ENCODE measurements around the gene ANTXR1. TPM values are rescaled to one million over a fixed set of nuclear protein-coding genes. Genes with fewer than 3 reads are reported as not detected.

Gene ANTXR1
- total RNA-seq, 1 experiment from 2014 or later = 25.7 TPM

GRCh38 chr2:69133898-69134297 is 120.9 kb downstream of the ANTXR1 start:
- Histone ChIP-seq H3K36me3 (ENCODE audit: control insufficient read depth in 1 of 2, insufficient read depth in 2 of 2, low read length in 2 of 2) (no peaks in the 10 kb centered on the region), H3K4me2 (ENCODE audit: low read length) (no peak overlapping the region), H3K27ac (ENCODE audit: low read depth, low read length) (no peak overlapping the region), H3K9ac (ENCODE audit: low read length) (no peak overlapping the region), H3K9me3 (ENCODE audit: control insufficient read depth in 1 of 2, insufficient read depth in 1 of 2, low read depth in 1 of 2, low read length in 2 of 2) (no peaks in the 10 kb centered on the region), H3K4me3 (replicated peaks in 1 of 2; ENCODE audit: low read depth in 1 of 2, low read length in 2 of 2) (no peak overlapping the region), H3K9me2 (ENCODE audit: insufficient read depth) (no peaks in the 10 kb centered on the region), H3K27me3 (ENCODE audit: insufficient read depth, low read length) (no peaks in the 10 kb centered on the region), H3K4me1 (ENCODE audit: control insufficient read depth in 1 of 2, insufficient read depth in 2 of 2, low read length in 2 of 2) (peaks cover 13 to 17% of the 10 kb centered on the region in 2 experiments), H3K79me2 (ENCODE audit: insufficient read depth, low read length) (no peaks in the 10 kb centered on the region), H4K20me1 (ENCODE audit: insufficient read depth) (no peaks in the 10 kb centered on the region), H2AFZ (ENCODE audit: low read depth, low read length, poor library complexity, severe bottlenecking) (no peak overlapping the region)
- ChIA-PET POLR2A (no interaction called here), RAD21 (ENCODE audit: low non-redundant PET in 1 of 2, low total read pairs in 2 of 2, uncharacterized antibody in 2 of 2, unreplicated experiment in 2 of 2) (no interaction called here), CTCF (no interaction called here)
- intact Hi-C loops (cut with micrococcal nuclease) = no loop called here
- DNase-seq (ENCODE audit: low read depth, low spot score) = no peak
- TF ChIP-seq YY1 (IDR thresholded peaks at IDR 0.05; ENCODE audit: extremely low read depth, insufficient replicate concordance, low read depth, low read length) = no peak
- TF ChIP-seq ZNF274 (IDR thresholded peaks at IDR 0.05; ENCODE audit: low read depth, low read length) = no peak
- no peak for TF ChIP-seq EGR1 (IDR thresholded peaks at IDR 0.05; ENCODE audit: low read depth)
- TF ChIP-seq, protein P1, sequence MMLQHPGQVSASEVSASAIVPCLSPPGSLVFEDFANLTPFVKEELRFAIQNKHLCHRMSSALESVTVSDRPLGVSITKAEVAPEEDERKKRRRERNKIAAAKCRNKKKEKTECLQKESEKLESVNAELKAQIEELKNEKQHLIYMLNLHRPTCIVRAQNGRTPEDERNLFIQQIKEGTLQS (IDR thresholded peaks at IDR 0.05) = no peak
- no peak for TF ChIP-seq REST (IDR thresholded peaks at IDR 0.05; ENCODE audit: low read depth)
- no peak for TF ChIP-seq ZFX (IDR thresholded peaks at IDR 0.05)
- TF ChIP-seq, protein P2, sequence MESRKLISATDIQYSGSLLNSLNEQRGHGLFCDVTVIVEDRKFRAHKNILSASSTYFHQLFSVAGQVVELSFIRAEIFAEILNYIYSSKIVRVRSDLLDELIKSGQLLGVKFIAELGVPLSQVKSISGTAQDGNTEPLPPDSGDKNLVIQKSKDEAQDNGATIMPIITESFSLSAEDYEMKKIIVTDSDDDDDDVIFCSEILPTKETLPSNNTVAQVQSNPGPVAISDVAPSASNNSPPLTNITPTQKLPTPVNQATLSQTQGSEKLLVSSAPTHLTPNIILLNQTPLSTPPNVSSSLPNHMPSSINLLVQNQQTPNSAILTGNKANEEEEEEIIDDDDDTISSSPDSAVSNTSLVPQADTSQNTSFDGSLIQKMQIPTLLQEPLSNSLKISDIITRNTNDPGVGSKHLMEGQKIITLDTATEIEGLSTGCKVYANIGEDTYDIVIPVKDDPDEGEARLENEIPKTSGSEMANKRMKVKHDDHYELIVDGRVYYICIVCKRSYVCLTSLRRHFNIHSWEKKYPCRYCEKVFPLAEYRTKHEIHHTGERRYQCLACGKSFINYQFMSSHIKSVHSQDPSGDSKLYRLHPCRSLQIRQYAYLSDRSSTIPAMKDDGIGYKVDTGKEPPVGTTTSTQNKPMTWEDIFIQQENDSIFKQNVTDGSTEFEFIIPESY (IDR thresholded peaks at IDR 0.05; ENCODE audit: extremely low read depth, insufficient replicate concordance, low read length) = no peak
- TF ChIP-seq MAX (IDR thresholded peaks at IDR 0.05) = no peak
- no peak for TF ChIP-seq CBX3 (IDR thresholded peaks at IDR 0.05; ENCODE audit: low read depth)
- TF ChIP-seq FOSL1 (IDR thresholded peaks at IDR 0.05; ENCODE audit: low read depth) = no peak
- ATAC-seq = no peak
- BruUV-seq (replicated peaks) = no TSS peak

All from HCT116 (cell line).